ENCODE data around the gene TEX19.

The TEX19 gene

DNA sequence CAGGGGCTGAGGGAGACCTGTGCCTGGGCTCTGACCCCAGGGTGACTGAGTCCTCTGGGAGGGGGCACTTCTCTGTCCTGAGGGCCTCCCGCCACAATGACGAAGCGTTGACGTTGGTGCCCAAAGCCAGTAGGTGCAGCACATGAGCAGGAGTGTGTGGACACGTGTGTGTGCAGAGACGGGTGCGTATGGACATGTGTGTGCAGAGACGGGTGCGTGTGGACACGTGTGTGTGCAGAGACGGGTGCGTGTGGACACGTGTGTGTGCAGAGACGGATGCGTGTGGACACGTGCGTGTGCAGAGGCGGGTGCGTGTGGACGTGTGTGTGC lies 40.9 kb upstream of the TEX19 start:
- TF ChIP-seq, protein P1, sequence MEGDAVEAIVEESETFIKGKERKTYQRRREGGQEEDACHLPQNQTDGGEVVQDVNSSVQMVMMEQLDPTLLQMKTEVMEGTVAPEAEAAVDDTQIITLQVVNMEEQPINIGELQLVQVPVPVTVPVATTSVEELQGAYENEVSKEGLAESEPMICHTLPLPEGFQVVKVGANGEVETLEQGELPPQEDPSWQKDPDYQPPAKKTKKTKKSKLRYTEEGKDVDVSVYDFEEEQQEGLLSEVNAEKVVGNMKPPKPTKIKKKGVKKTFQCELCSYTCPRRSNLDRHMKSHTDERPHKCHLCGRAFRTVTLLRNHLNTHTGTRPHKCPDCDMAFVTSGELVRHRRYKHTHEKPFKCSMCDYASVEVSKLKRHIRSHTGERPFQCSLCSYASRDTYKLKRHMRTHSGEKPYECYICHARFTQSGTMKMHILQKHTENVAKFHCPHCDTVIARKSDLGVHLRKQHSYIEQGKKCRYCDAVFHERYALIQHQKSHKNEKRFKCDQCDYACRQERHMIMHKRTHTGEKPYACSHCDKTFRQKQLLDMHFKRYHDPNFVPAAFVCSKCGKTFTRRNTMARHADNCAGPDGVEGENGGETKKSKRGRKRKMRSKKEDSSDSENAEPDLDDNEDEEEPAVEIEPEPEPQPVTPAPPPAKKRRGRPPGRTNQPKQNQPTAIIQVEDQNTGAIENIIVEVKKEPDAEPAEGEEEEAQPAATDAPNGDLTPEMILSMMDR (IDR thresholded peaks at IDR 0.05; ENCODE audit: control insufficient read depth, insufficient read depth, low read depth, low read length, missing control alignments) = no peak
- H3K4me3 ChIP-seq (ENCODE audit: control insufficient read depth, low read depth, low read length) = no peak overlapping the region
- no peak for DNase-seq (ENCODE audit: low read depth)

DNA sequence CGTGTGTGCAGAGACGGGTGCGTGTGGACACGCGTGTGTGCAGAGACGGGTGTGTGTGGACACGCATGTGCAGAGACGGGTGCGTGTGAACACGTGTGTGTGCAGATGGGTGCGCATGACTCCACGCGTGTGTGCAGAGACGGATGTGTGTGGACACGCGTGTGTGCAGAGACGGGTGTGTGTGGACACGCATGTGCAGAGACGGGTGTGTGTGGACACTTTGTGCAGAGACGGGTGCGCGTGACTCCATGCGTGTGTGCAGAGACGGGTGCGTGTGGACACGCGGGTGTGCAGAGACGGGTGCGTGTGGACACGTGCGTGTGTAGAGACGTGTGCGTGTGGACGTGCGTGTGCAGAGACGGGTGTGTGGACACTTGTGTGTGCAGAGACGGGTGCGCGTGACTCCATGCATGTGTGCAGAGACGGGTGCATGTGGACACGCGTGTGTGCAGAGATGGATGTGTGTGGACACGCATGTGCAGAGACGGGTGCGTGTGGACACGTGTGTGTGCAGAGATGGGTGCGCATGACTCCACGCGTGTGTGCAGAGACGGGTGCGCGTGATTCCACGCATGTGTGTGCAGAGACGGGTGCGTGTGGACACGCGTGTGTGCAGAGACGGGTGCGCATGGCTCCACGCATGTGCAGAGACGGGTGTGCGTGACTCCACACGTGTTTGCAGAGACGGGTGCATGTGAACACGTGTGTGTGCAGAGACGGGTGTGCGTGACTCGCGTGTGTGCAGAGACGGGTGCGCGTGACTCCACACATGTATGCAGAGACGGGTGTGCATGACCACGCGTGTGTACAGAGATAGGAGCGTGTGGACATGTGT lies 40.1 kb upstream of the TEX19 start:
- no peak for DNase-seq (ENCODE audit: low read depth)
- no peak overlapping the region for H3K4me3 ChIP-seq (ENCODE audit: control insufficient read depth, low read depth, low read length)
- TF ChIP-seq, protein P1 (IDR thresholded peaks at IDR 0.05; ENCODE audit: control insufficient read depth, insufficient read depth, low read depth, low read length, missing control alignments) = no peak

GRCh38 chr17:82319619-82320062 lies 39.4 kb upstream of the TEX19 start:
- DNase-seq (ENCODE audit: low read depth) = no peak
- H3K4me3 ChIP-seq (ENCODE audit: control insufficient read depth, low read depth, low read length) = no peak overlapping the region
- TF ChIP-seq, protein P1 (IDR thresholded peaks at IDR 0.05; ENCODE audit: control insufficient read depth, insufficient read depth, low read depth, low read length, missing control alignments) = no peak

DNA sequence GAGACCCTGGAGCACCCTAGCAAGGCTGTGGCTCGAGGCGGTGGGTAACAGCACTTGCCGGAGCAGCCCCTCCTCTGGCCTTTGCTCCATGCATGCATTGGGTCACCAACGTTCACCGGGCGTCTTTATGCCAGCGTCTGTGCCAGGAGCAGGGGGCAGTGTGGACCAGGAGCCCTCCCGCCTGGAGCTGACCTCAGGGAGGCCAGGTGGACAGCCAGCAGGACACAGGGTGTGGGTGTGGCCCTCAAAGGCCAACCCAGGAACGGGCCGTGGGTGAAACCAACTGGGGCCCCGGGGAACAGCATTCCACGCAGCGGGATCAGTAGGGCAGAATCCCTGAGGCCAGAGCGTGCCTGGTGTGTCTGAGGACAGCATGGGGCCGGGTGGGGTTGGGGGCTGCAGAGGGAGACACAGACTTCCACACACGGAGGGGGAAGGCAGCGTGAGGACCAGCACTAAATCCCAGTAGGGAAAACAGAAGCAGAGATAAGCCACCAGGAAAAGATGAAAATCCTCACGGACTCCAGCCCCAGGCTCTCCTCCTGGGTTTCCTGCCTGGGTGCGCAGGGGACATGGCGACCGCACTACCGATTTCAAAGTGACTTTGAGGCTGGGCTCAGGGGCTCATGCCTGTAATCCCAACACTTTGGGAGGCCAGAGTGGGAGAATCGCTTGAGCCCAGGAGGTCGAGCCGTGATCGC lies 38.8 kb upstream of the TEX19 start:
- TF ChIP-seq, protein P1 (IDR thresholded peaks at IDR 0.05; ENCODE audit: control insufficient read depth, insufficient read depth, low read depth, low read length, missing control alignments) = no peak
- no peak for DNase-seq (ENCODE audit: low read depth)
- H3K4me3 ChIP-seq (ENCODE audit: control insufficient read depth, low read depth, low read length) = no peak overlapping the region

- DNase-seq (ENCODE audit: low read depth) = no peak
- H3K4me3 ChIP-seq (ENCODE audit: control insufficient read depth, low read depth, low read length) = no peak overlapping the region
These were observed 37.8 kb upstream of the TEX19 start for GRCh38 chr17:82320956-82321927.

More at GRCh38 chr17:82320956-82321927, 37.8 kb upstream of the TEX19 start:
- TF ChIP-seq, protein P1 (IDR thresholded peaks at IDR 0.05; ENCODE audit: control insufficient read depth, insufficient read depth, low read depth, low read length, missing control alignments) = peak; percentile 63
